ENCODE results near the gene RAP1GAP. TPM values are rescaled to one million over a fixed set of nuclear protein-coding genes. Genes with fewer than 3 reads are reported as not detected.

The RAP1GAP gene
- total RNA-seq, 2 experiments from 2014 or later, result 0.20 to 0.44 TPM

GRCh38 chr1:21618561-21619374, 50.4 kb downstream of the RAP1GAP start:
- H3K27ac ChIP-seq (ENCODE audit: low read depth in 1 of 2, low read length in 2 of 2), result no peak overlapping the region
- H3K4me3 Mint-ChIP-seq, result no peak overlapping the region
- ATAC-seq (ENCODE audit: poor library complexity) (no peak), DNase-seq (no peak)
- H3K4me3 ChIP-seq (ENCODE audit: low read length), result no peak overlapping the region
- ChIA-PET POLR2A (no interaction called here), CTCF (no interaction called here)
- H3K9me3 Mint-ChIP-seq, result no peaks in the 10 kb centered on the region
- TF ChIP-seq CTCF (IDR thresholded peaks at IDR 0.05), result no peak
- intact Hi-C loops (cut with DNase I, micrococcal nuclease), result no loop called here
- no peaks in the 10 kb centered on the region for H3K9me3 ChIP-seq (ENCODE audit: control insufficient read depth in 1 of 2, insufficient read depth in 1 of 2, low read length in 2 of 2)
- H3K36me3 ChIP-seq (ENCODE audit: insufficient read depth, low read length), result no peaks in the 10 kb centered on the region
- peaks cover 8% of the 10 kb centered on the region for H3K4me1 ChIP-seq (ENCODE audit: insufficient read depth, low read length)
- no peak overlapping the region for H3K27ac Mint-ChIP-seq
- H3K27me3 ChIP-seq (ENCODE audit: control insufficient read depth in 1 of 2, insufficient read depth in 2 of 2, low read length in 2 of 2), result peaks cover 10 to 18% of the 10 kb centered on the region in 2 experiments
- no peaks in the 10 kb centered on the region for H3K36me3 Mint-ChIP-seq (ENCODE audit: low read depth)
- H3K4me1 Mint-ChIP-seq (ENCODE audit: low read depth), result peaks cover 4% of the 10 kb centered on the region
- H3K27me3 Mint-ChIP-seq, result peaks cover 20% of the 10 kb centered on the region

- H3K27ac ChIP-seq (ENCODE audit: low read depth in 1 of 2, low read length in 2 of 2), result no peak overlapping the region
- no peak for DNase-seq
- peaks cover 8% of the 10 kb centered on the region for H3K4me1 ChIP-seq (ENCODE audit: insufficient read depth, low read length)
- Mint-ChIP-seq H3K36me3 (ENCODE audit: low read depth) (no peaks in the 10 kb centered on the region), H3K27ac (no peak overlapping the region), H3K27me3 (peaks cover 19% of the 10 kb centered on the region), H3K4me3 (no peak overlapping the region), H3K4me1 (ENCODE audit: low read depth) (peaks cover 4% of the 10 kb centered on the region), H3K9me3 (no peaks in the 10 kb centered on the region)
- ChIA-PET CTCF (no interaction called here), POLR2A (no interaction called here)
- no peaks in the 10 kb centered on the region for H3K9me3 ChIP-seq (ENCODE audit: control insufficient read depth in 1 of 2, insufficient read depth in 1 of 2, low read length in 2 of 2)
- TF ChIP-seq CTCF (IDR thresholded peaks at IDR 0.05), result no peak
- no peak for ATAC-seq (ENCODE audit: poor library complexity)
- intact Hi-C loops (cut with DNase I, micrococcal nuclease), result no loop called here
- peaks cover 9 to 16% of the 10 kb centered on the region in 2 experiments for H3K27me3 ChIP-seq (ENCODE audit: control insufficient read depth in 1 of 2, insufficient read depth in 2 of 2, low read length in 2 of 2)
- H3K4me3 ChIP-seq (ENCODE audit: low read length), result no peak overlapping the region
- no peaks in the 10 kb centered on the region for H3K36me3 ChIP-seq (ENCODE audit: insufficient read depth, low read length)
These were observed 51.1 kb downstream of the RAP1GAP start for GRCh38 chr1:21618059-21618458.

- H3K36me3 ChIP-seq (ENCODE audit: insufficient read depth, low read length), result no peaks in the 10 kb centered on the region
- no peak for ATAC-seq (ENCODE audit: poor library complexity)
- peaks cover 19% of the 10 kb centered on the region for H3K27me3 Mint-ChIP-seq
- H3K9me3 ChIP-seq (ENCODE audit: control insufficient read depth in 1 of 2, insufficient read depth in 1 of 2, low read length in 2 of 2), result no peaks in the 10 kb centered on the region
- ChIA-PET POLR2A (no interaction called here), CTCF (no interaction called here)
- intact Hi-C loops (cut with DNase I, micrococcal nuclease), result no loop called here
- no peak for TF ChIP-seq CTCF (IDR thresholded peaks at IDR 0.05)
- no peak for DNase-seq
- H3K4me3 Mint-ChIP-seq, result no peak overlapping the region
- H3K4me3 ChIP-seq (ENCODE audit: low read length), result no peak overlapping the region
- peaks cover 4% of the 10 kb centered on the region for H3K4me1 ChIP-seq (ENCODE audit: insufficient read depth, low read length)
- H3K27ac ChIP-seq (ENCODE audit: low read depth in 1 of 2, low read length in 2 of 2), result no peak overlapping the region
- H3K36me3 Mint-ChIP-seq (ENCODE audit: low read depth), result no peaks in the 10 kb centered on the region
- H3K27me3 ChIP-seq (ENCODE audit: control insufficient read depth in 1 of 2, insufficient read depth in 2 of 2, low read length in 2 of 2), result peaks cover 6 to 10% of the 10 kb centered on the region in 2 experiments
- H3K27ac Mint-ChIP-seq, result no peak overlapping the region
- no peaks in the 10 kb centered on the region for H3K9me3 Mint-ChIP-seq
- H3K4me1 Mint-ChIP-seq (ENCODE audit: low read depth), result peaks cover 4% of the 10 kb centered on the region
These were observed 51.9 kb downstream of the RAP1GAP start for GRCh38 chr1:21617126-21617738.

Measured in CD4-positive, alpha-beta T cell (primary cell).